Liver (tissue), 9 donors: ENCODE results near the gene AP1M1. TPM values are rescaled to one million over a fixed set of nuclear protein-coding genes. Genes with fewer than 3 reads are reported as not detected.
A peak's percentile ranks its signal among the peaks of the same experiment; 100 is the strongest.

Experiments used
- DNase-seq: peaks from one replicate; pipeline ENCODE4 v3.0.0-alpha.2; 2017; ENCODE audit warnings: low spot score
- H3K27ac ChIP-seq, 2 donors: one replicate each; pipeline ENCODE4 v1.7.0; 2013; ENCODE audit warnings: inconsistent platforms in 2 of 2, low read length in 2 of 2, control low read depth in 1 of 2, low read depth in 1 of 2, mild to moderate bottlenecking in 1 of 2
- H3K27me3 ChIP-seq, 4 donors: one replicate each; pipeline versions ENCODE4 v1.6.1 to v1.7.0; 2013; ENCODE audit warnings: low read length in 3 of 4, inconsistent platforms in 1 of 4, mild to moderate bottlenecking in 1 of 4, moderate library complexity in 1 of 4; ENCODE audit not compliant: control insufficient read depth in 4 of 4, insufficient read depth in 4 of 4
- H3K36me3 ChIP-seq, 4 donors: one replicate each; pipeline versions ENCODE4 v1.6.1 to v1.7.0; 2013; ENCODE audit warnings: low read length in 3 of 4, mild to moderate bottlenecking in 3 of 4, low read depth in 1 of 4, moderate library complexity in 1 of 4; ENCODE audit not compliant: control insufficient read depth in 4 of 4, insufficient read depth in 3 of 4
- H3K4me1 ChIP-seq, 4 donors: one replicate each; pipeline versions ENCODE4 v1.6.1 to v1.7.0; 2013; ENCODE audit warnings: low read length in 3 of 4, mild to moderate bottlenecking in 3 of 4, moderate library complexity in 1 of 4; ENCODE audit not compliant: control insufficient read depth in 4 of 4, insufficient read depth in 4 of 4
- H3K4me3 ChIP-seq, 3 donors: one replicate each; pipeline versions ENCODE4 v1.6.1 to v1.7.0; 2013; ENCODE audit warnings: low read length in 3 of 3, control low read depth in 1 of 3, low read depth in 1 of 3, mild to moderate bottlenecking in 1 of 3
- H3K9ac ChIP-seq, 2 donors: one replicate each; pipeline ENCODE4 v1.7.0; 2013; ENCODE audit warnings: low read length in 2 of 2, mild to moderate bottlenecking in 2 of 2, moderate library complexity in 2 of 2, control low read depth in 1 of 2, low read depth in 1 of 2
- H3K9me3 ChIP-seq, 4 donors: one replicate each; pipeline versions ENCODE4 v1.6.1 to v1.7.0; 2013; ENCODE audit warnings: low read length in 3 of 4; ENCODE audit not compliant: control insufficient read depth in 4 of 4
- EGR1 ChIP-seq, 2 donors: IDR thresholded peaks; 2 replicates each; pipeline ENCODE4 v1.6.1; 2016 to 2018; ENCODE audit warnings: antibody characterized with exemption in 2 of 2, low read depth in 2 of 2
- FOXA1 ChIP-seq: IDR thresholded peaks from 2 replicates; pipeline ENCODE4 v1.6.1; 2016; ENCODE audit warnings: antibody characterized with exemption
- FOXA2 ChIP-seq: IDR thresholded peaks from 2 replicates; pipeline ENCODE4 v1.6.1; 2016; ENCODE audit warnings: antibody characterized with exemption
- GABPA ChIP-seq, 2 donors: IDR thresholded peaks in 1 of 2; conservative IDR thresholded peaks in 1 of 2; 2 replicates each; pipeline ENCODE4 v1.6.1; 2016; ENCODE audit warnings: antibody characterized with exemption in 2 of 2, mild to moderate bottlenecking in 1 of 2, moderate library complexity in 1 of 2
- HNF4A ChIP-seq, 2 donors: conservative IDR thresholded peaks; 2 replicates each; pipeline ENCODE4 v1.6.1; 2016; ENCODE audit warnings: antibody characterized with exemption in 2 of 2, mild to moderate bottlenecking in 2 of 2
- JUND ChIP-seq, 2 donors: IDR thresholded peaks; 2 replicates each; pipeline ENCODE4 v1.6.1; 2016; ENCODE audit warnings: antibody characterized with exemption in 2 of 2
- RXRA ChIP-seq, 2 donors: IDR thresholded peaks; 2 replicates each; pipeline ENCODE4 v1.6.1; 2017 to 2018; ENCODE audit warnings: antibody characterized with exemption in 2 of 2, mild to moderate bottlenecking in 1 of 2
- SP1 ChIP-seq: IDR thresholded peaks from 2 replicates; pipeline ENCODE4 v1.6.1; 2018; ENCODE audit warnings: antibody characterized with exemption, mild to moderate bottlenecking
- YY1 ChIP-seq: IDR thresholded peaks from 2 replicates; pipeline ENCODE4 v1.6.1; 2016; ENCODE audit warnings: antibody characterized with exemption, mild to moderate bottlenecking
- WGBS: extraction: QIAGEN DNeasy Blood & Tissue Kit; methylation state at CpG from one replicate; pipeline ENCODE4 v1.1.7; 2013; 5-methylcytosine and 5-hydroxymethylcytosine counted together
- polyA plus RNA-seq, 2 donors: library from polyadenylated mRNA; stranded (reverse) in 1 of 2; unstranded in 1 of 2; fragments of 200-250 nt in 1 of 2; fragments of >200 nt in 1 of 2; fragmentation: Nextera tagmentation in 1 of 2; extraction: Ambion mirVana in 1 of 2; gene quantifications; one replicate each; pipeline versions ENCODE4 v1.2.1 to v1.2.3, GENCODE V29; 2013 to 2015
- total RNA-seq, 2 donors: library from RNA; depleted of rRNA; stranded (reverse); fragments of >200 nt; gene quantifications; one replicate each; pipeline ENCODE4 v1.2.3, GENCODE V29; 2014
- TF ChIP-seq, protein P1 (sequence below): IDR thresholded peaks from 2 replicates; pipeline ENCODE4 v1.6.1; 2016; ENCODE audit warnings: antibody characterized with exemption
- TF ChIP-seq, protein P2 (sequence below): IDR thresholded peaks from 2 replicates; pipeline ENCODE4 v1.6.1; 2016; ENCODE audit warnings: antibody characterized with exemption
- TF ChIP-seq, protein P3 (sequence below): IDR thresholded peaks from 2 replicates; pipeline ENCODE4 v1.6.1; 2016; ENCODE audit warnings: antibody characterized with exemption
- TF ChIP-seq, protein P4 (sequence below): fragments of 150-350 bp; IDR thresholded peaks from 2 replicates; pipeline ENCODE4 v1.5.1; 2017; ENCODE audit warnings: improper control_type of control experiment, low read depth, low read length; ENCODE audit not compliant: missing input control
- donor health status: healthy.
- donor health status: healthy.
- donor health status: healthy.
- donor health status: healthy.
- donor health status: healthy.

The AP1M1 gene
- total and polyA plus RNA-seq, 4 donors, result 25.4 to 62.2 (median 50.4) TPM

DNA sequence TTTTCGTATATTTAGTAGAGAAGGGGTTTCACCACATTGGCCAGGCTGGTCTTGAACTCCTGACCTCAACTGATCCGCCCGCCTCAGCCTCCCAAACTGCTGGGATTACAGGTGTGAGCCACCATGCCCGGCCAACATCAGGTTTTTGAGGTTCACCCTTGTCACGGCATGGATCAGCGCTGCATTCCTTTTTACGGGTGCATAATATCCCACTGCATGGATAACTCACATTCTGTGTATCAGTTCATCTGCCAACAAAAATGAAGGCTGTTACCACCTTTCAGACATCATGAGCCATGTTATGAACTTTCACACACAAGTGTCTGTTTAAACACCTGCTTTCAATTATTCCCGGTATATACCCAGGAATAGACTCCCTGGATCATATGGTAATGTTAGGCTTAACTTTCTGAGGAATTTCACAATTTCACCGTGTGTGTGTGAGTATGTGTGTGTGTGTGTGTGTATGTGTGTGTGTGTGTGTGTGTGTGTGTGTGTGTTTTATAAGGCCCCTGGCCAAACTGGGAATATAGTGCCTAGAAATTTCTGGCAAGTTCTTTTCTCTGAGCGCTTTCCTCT, 52.2 kb downstream of the AP1M1 start:
- H3K36me3 ChIP-seq, result no peaks in the 10 kb centered on the region
- TF ChIP-seq FOXA2, result no peak
- TF ChIP-seq, protein P1, sequence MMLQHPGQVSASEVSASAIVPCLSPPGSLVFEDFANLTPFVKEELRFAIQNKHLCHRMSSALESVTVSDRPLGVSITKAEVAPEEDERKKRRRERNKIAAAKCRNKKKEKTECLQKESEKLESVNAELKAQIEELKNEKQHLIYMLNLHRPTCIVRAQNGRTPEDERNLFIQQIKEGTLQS, result no peak
- no peak for TF ChIP-seq EGR1 (IDR thresholded peaks at IDR 0.05; ENCODE audit: low read depth in 2 of 2)
- TF ChIP-seq RXRA (IDR thresholded peaks at IDR 0.05), result peak in 1 of 2 donors; percentile 17
- TF ChIP-seq, protein P2, sequence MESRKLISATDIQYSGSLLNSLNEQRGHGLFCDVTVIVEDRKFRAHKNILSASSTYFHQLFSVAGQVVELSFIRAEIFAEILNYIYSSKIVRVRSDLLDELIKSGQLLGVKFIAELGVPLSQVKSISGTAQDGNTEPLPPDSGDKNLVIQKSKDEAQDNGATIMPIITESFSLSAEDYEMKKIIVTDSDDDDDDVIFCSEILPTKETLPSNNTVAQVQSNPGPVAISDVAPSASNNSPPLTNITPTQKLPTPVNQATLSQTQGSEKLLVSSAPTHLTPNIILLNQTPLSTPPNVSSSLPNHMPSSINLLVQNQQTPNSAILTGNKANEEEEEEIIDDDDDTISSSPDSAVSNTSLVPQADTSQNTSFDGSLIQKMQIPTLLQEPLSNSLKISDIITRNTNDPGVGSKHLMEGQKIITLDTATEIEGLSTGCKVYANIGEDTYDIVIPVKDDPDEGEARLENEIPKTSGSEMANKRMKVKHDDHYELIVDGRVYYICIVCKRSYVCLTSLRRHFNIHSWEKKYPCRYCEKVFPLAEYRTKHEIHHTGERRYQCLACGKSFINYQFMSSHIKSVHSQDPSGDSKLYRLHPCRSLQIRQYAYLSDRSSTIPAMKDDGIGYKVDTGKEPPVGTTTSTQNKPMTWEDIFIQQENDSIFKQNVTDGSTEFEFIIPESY, result no peak
- TF ChIP-seq JUND (IDR thresholded peaks at IDR 0.05), result no peak
- TF ChIP-seq GABPA (IDR thresholded peaks at IDR 0.05 in 1 of 2, conservative IDR thresholded peaks at IDR 0.05 in 1 of 2), result peak in 1 of 2 donors; percentile 20
- TF ChIP-seq, protein P3, sequence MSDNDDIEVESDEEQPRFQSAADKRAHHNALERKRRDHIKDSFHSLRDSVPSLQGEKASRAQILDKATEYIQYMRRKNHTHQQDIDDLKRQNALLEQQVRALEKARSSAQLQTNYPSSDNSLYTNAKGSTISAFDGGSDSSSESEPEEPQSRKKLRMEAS, result no peak
- no peak for TF ChIP-seq HNF4A (conservative IDR thresholded peaks at IDR 0.05)
- TF ChIP-seq FOXA1, result no peak
- no peaks in the 10 kb centered on the region for H3K27me3 ChIP-seq
- no peak overlapping the region for H3K9ac ChIP-seq
- no peak for DNase-seq
- 86% methylated on average over 10 of the region's 10 CpGs for WGBS
- peaks cover 0 to 12% (median 3%) of the 10 kb centered on the region in 4 donors for H3K4me1 ChIP-seq
- no peak overlapping the region for H3K4me3 ChIP-seq
- no peaks in the 10 kb centered on the region for H3K9me3 ChIP-seq
- no peak overlapping the region for H3K27ac ChIP-seq

DNA sequence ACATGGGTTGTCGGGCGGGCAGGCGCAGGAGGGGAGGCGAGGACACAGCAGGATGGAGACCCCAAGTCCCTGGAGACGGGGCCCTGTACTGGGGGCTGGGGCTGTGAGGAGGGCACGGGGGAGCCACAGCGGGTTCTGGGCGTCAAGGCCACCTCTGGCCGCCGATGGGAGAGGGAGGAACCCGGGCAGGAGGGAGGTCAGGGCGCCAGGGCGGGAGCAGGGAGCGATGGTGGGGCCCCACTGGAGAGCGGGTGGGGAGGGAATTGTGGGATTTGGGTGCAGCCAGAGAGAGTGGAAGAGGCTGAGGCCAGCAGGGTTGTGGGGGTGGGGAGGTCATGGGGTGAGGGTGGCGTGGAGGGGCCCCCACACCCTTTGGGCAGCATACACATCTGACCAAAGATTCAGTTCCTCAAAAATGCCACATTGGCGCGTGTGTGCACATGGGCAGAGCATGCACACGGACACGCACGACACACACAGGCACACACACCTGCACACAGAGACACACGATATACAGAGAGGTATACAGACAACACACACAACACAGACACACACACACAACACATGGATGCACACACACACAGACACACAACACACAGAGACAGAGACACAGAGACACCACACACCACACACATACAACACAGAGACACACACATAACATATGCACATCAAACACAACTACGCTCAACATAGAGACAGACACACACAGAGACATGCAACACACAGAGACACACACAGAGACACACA, 54.9 kb downstream of the AP1M1 start:
- no peaks in the 10 kb centered on the region for H3K27me3 ChIP-seq
- no peak overlapping the region for H3K27ac ChIP-seq
- 88% methylated on average over 23 of the region's 23 CpGs for WGBS
- H3K36me3 ChIP-seq, result no peaks in the 10 kb centered on the region
- no peak overlapping the region for H3K9ac ChIP-seq
- H3K4me1 ChIP-seq, result peaks cover 0 to 12% (median 3%) of the 10 kb centered on the region in 4 donors
- no peak for DNase-seq
- no peaks in the 10 kb centered on the region for H3K9me3 ChIP-seq
- TF ChIP-seq, protein P2, result no peak
- TF ChIP-seq RXRA (IDR thresholded peaks at IDR 0.05) (no peak), GABPA (IDR thresholded peaks at IDR 0.05 in 1 of 2, conservative IDR thresholded peaks at IDR 0.05 in 1 of 2) (no peak), SP1 (no peak), FOXA2 (no peak), YY1 (no peak)
- TF ChIP-seq, protein P3, result no peak
- TF ChIP-seq, protein P4, sequence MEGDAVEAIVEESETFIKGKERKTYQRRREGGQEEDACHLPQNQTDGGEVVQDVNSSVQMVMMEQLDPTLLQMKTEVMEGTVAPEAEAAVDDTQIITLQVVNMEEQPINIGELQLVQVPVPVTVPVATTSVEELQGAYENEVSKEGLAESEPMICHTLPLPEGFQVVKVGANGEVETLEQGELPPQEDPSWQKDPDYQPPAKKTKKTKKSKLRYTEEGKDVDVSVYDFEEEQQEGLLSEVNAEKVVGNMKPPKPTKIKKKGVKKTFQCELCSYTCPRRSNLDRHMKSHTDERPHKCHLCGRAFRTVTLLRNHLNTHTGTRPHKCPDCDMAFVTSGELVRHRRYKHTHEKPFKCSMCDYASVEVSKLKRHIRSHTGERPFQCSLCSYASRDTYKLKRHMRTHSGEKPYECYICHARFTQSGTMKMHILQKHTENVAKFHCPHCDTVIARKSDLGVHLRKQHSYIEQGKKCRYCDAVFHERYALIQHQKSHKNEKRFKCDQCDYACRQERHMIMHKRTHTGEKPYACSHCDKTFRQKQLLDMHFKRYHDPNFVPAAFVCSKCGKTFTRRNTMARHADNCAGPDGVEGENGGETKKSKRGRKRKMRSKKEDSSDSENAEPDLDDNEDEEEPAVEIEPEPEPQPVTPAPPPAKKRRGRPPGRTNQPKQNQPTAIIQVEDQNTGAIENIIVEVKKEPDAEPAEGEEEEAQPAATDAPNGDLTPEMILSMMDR, result no peak
- H3K4me3 ChIP-seq, result no peak overlapping the region
